Non-pigmented ciliary epithelial cell (primary cell): ENCODE measurements around the gene PANK1.

Source experiments
- DNase-seq: peaks from one replicate; pipeline ENCODE4 v3.0.0-alpha.2; 2010; ENCODE audit warnings: low read depth

PANK1 gene

GRCh38 chr10:89644967-89645741 lies at the start of gene PANK1:
TSS of gene PANK1 (minus strand) at chr10:89645242. CDS start at chr10:89644891, 351 bp downstream.
- no peak for DNase-seq

DNA sequence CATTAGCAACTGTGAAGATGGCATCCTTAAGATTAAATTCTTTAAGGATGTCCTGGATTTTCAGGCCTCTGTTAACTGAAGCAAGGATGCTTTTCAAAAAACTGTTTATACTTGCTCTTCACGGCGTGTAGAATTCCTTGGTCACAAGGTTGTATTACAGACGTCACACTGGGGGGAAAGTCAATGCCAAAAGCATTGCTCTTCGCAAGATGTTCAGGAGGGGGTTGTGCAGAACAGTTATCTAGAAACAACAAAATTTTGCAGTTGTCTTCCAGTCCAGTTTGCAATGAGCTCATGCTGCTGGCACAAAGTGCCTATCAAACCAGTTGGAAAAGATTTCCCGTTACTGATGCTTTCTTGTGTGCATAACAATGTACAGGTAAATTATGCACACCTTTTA lies 48.1 kb upstream of the PANK1 start:
- no peak for DNase-seq

DNA sequence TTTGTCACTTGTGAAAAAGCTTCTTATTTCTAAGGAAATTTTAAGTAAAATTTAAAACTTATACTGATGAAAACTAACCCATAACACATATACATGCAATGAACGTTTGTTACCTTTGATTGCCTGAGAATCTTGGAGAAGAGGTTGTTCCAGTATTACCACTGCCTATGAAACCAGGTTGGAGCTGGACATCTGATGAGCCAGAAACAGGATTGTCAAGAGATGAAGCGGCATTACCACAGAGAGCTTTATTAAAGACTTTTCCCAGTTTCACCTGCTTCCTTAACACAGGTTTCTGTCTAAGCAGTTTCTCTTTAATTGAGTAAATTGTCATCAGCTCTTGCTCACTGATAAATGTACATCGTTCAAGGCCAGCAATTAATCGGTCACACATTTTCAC lies 47.4 kb upstream of the PANK1 start:
- no peak for DNase-seq

DNA sequence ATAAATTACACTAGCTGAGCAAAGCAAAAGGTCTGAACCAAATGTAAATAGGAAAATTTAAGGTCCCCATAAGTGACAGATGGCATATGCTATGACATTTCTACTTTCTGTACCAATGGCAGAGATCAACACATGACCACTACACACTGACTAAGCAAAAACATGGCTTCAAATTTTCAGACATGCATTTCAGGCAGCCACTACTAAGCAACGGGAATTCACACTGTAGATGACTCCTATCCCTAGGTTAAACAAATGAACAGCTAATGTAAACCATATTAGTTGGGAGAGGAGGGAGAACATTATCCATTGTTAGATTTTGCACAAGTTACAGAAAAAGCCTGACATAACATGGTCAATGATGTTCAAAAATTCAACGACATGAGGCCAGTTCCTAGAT lies 45.0 kb upstream of the PANK1 start:
- no peak for DNase-seq

GRCh38 chr10:89685936-89686335 lies 40.9 kb upstream of the PANK1 start:
- DNase-seq: no peak

- no peak for DNase-seq
Observed at GRCh38 chr10:89684604-89685003, 39.6 kb upstream of the PANK1 start.

- no peak for DNase-seq
Observed at GRCh38 chr10:89683883-89684282, 38.8 kb upstream of the PANK1 start.

DNA sequence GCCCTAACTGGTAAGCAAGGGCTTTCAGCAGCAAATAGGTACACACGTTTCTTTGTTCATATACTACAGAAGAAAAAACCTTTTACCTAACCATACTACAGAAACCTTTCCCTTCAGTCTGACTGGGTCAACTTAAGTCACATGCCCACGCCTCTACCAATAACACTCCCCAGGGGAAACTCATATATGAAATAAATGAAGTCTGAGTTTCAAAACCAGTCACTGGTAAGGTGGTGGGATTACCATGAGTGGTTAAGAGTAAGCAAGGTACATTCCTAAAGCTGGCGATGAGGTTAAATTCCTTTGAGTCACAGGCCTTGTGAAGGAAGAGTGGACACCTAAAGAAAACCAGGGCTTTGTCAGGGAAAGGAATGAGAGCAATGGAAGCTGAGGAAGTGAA lies 34.9 kb upstream of the PANK1 start:
- no peak for DNase-seq

DNA sequence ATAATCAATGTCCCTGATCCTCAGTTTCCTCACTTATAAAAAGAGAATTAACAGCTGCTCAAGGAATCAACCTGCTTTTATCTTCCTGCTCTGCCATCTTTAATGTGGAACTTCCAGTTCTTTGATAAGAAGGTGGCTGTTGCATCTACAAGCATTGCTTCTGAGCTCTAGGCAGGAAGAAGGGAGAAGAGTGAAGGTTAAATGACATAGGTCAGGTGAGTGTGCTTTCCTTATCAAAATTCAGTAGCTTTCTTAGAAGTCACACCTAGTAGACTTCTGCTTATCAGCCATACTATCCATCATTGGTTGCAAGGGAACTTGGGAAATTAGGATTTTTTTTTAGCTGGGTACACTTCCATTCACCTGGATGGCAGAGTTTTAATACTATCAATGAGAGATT lies 32.3 kb upstream of the PANK1 start:
- DNase-seq: no peak

DNA sequence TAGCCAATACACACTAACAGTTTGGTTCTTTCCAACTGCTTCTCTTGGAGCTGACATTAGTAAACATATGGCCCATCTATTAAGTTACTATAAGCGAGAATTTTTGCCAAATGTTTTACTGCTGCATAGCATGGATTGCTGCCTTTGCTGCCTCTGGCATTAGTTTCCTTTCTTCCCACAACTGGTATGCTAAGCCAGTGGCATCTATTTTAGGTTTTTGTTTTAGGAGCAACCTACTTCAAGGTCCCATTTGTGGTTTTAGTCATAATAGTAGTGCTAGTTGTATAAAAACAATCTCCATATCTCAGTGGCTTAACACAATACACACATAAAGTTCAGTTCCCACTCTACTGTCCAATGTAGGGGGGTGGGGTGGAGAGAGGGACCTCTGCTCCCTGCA lies 25.9 kb upstream of the PANK1 start:
- DNase-seq: no peak

GRCh38 chr10:89669985-89670384 lies 24.9 kb upstream of the PANK1 start:
- no peak for DNase-seq

- no peak for DNase-seq
Observed at GRCh38 chr10:89668386-89669071, 23.5 kb upstream of the PANK1 start.

DNA sequence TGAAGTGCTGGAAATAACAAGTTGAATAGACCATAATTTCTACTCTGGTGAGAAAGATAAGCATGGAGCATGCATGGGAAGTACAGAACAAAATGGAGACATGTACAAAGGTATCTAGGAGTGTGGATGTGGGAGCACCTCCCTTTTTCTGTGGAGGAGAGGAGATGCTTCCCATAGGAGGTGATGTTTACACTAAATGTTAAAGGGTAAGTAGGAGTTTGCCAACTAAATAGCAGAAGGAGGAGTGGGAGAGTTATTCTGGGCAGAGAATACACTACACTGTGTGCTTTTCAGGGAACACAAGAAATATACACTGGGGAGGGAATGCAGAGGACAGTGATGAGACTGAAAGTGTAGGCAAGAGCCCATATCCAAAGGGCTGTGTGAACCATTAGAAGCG lies 21.1 kb upstream of the PANK1 start:
- no peak for DNase-seq

DNA sequence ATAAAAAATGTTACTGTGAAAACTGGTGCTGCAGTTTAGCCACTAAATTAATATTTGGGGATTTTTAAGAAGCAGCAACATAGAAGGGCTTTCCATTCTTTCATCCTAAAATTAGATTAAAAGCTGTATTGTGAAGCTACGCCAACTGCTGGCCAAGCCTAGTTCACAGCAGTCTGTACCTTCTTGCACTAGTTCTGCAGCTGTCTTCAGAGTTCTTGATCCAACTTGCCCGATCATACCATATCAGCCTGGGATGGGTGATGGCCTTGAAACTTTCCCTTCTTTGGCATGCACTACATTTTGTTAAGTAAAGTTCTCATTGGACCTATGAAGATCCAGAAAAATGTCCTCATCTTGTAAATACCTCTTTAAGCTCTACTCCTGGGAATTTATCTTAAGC lies 20.3 kb upstream of the PANK1 start:
- no peak for DNase-seq

DNA sequence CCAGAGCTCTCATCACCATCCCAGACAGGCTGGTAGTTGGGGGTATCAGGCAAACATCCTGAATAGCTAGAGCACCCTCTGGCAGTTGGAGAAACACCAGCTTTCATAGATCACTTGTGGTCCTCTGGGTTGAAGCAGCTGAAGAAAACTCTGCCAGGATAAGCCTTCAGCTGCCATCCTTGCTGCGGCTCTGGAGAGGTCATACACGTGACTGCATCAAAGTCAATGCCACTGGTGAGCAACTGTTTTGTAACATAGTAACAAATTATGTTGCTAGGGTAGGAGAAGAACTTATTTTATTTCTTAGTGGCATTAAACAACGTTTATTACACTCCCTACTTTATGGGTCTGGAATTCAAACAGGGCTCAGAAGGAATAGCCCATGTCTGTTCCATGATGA lies 19.2 kb upstream of the PANK1 start:
- DNase-seq: no peak

DNA sequence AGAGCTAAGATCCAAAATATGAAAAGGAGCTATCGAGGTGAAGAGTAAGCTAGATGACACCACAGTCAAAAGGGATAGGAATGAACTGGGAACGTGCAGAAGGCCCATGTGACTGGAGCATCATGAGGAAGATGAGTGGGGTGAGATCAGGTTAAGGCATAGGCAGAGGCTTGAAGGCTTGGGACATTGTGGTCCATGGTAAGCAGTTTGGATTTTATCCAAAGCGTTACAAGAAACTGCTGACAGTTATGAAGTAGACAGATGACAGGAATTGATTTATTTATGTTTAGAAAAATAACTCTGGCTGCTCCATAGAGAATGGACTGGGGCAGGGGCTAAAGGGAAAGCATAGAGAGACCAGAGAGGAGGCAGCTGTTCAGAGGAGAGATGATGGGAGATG lies 18.1 kb upstream of the PANK1 start:
- DNase-seq: no peak

- no peak for DNase-seq
Observed at GRCh38 chr10:89662596-89662995, 17.6 kb upstream of the PANK1 start.

GRCh38 chr10:89659143-89660131 lies 14.4 kb upstream of the PANK1 start:
- DNase-seq: no peak

DNA sequence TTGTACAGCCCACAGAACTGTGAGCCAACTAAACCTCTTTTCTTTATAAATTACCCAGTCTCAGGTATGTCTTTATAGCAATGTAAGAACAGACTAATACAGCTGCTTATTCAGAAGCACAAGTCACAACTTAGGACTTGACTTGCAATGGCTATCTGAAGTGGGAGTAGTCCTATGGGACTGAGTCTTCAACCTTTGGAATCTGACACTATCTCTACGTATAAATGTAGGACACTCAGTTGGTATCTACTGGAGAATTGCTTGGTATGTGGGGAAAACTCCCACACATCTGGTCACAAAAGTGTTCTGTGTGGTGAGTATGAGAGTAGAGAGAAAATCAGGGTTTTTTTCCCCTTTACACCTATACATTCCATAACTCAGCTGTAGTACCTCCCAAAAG lies 12.3 kb upstream of the PANK1 start:
- no peak for DNase-seq

GRCh38 chr10:89655722-89656121 lies 10.7 kb upstream of the PANK1 start:
- no peak for DNase-seq

DNA sequence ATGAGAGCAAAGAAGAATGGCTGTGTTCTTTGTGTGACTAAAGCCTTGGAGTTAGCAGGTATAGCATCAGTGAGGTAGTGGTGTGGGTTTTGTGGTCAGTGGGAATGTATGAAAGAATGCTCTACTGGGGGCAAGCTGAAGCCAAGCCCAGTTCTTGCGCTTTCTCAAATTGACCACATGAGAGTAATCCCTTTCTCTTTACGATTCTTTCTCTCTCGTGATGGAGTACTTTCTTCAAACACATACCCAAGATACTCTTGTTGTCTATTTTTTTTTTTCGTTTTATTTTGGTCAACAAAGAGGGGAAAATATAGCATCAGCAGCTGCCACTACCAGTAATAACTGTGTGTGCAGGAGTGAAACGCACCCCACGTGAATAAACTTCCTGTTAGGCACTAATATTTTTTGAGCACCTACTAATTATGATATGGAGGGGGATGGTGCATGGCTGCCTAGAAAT lies 8.4 kb upstream of the PANK1 start:
- peak; percentile 63 for DNase-seq

- DNase-seq: no peak
Observed at GRCh38 chr10:89652806-89653370, 7.8 kb upstream of the PANK1 start.
